Glomerular visceral epithelial cell (primary cell): Measurements from ENCODE around the gene ZSWIM6.

Experiments
- DNase-seq: peaks from one replicate; pipeline ENCODE4 v3.0.0-alpha.2; 2016; ENCODE audit errors: extremely low spot score

ZSWIM6 gene

GRCh38 chr5:61479850-61480614, 148.0 kb downstream of the ZSWIM6 start:
- DNase-seq, result no peak

- DNase-seq, result no peak
These were observed 150.9 kb downstream of the ZSWIM6 start for GRCh38 chr5:61482980-61483379.

- DNase-seq, result no peak
These were observed 154.4 kb downstream of the ZSWIM6 start for GRCh38 chr5:61486476-61486875.

GRCh38 chr5:61489574-61489973, 157.5 kb downstream of the ZSWIM6 start:
- DNase-seq, result no peak

- no peak for DNase-seq
These were observed 159.8 kb downstream of the ZSWIM6 start for GRCh38 chr5:61491861-61492260.

- no peak for DNase-seq
These were observed 161.9 kb downstream of the ZSWIM6 start for GRCh38 chr5:61493973-61494372.

GRCh38 chr5:61496446-61496845, 164.4 kb downstream of the ZSWIM6 start:
- no peak for DNase-seq

- DNase-seq, result no peak
These were observed 164.8 kb downstream of the ZSWIM6 start for GRCh38 chr5:61496860-61497259.

GRCh38 chr5:61498121-61498520, 166.1 kb downstream of the ZSWIM6 start:
- DNase-seq, result no peak

GRCh38 chr5:61501971-61502370, 169.9 kb downstream of the ZSWIM6 start:
- no peak for DNase-seq

- no peak for DNase-seq
These were observed 172.2 kb downstream of the ZSWIM6 start for GRCh38 chr5:61504143-61504770.

- no peak for DNase-seq
These were observed 173.2 kb downstream of the ZSWIM6 start for GRCh38 chr5:61505281-61505680.

GRCh38 chr5:61507232-61507631, 175.2 kb downstream of the ZSWIM6 start:
- DNase-seq, result no peak

- DNase-seq, result no peak
These were observed 184.9 kb downstream of the ZSWIM6 start for GRCh38 chr5:61516946-61517345.

GRCh38 chr5:61519728-61520277, 187.7 kb downstream of the ZSWIM6 start:
- DNase-seq, result no peak

GRCh38 chr5:61523073-61523472, 191.0 kb downstream of the ZSWIM6 start:
- DNase-seq, result no peak

- no peak for DNase-seq
These were observed 191.9 kb downstream of the ZSWIM6 start for GRCh38 chr5:61523997-61524396.

- DNase-seq, result no peak
These were observed 193.6 kb downstream of the ZSWIM6 start for GRCh38 chr5:61525512-61526206.

- no peak for DNase-seq
These were observed 194.1 kb downstream of the ZSWIM6 start for GRCh38 chr5:61526207-61526519.

GRCh38 chr5:61532983-61533382, 200.9 kb downstream of the ZSWIM6 start:
- no peak for DNase-seq

- no peak for DNase-seq
These were observed 202.6 kb downstream of the ZSWIM6 start for GRCh38 chr5:61534481-61535267.

- DNase-seq, result no peak
These were observed 203.8 kb downstream of the ZSWIM6 start for GRCh38 chr5:61535828-61536227.
